Ascending aorta (tissue), 2 donors: ENCODE results near the gene CYB561D2. TPM values are rescaled to one million over a fixed set of nuclear protein-coding genes. Genes with fewer than 3 reads are reported as not detected.
A peak's percentile ranks its signal among the peaks of the same experiment; 100 is the strongest.

Source experiments
- DNase-seq, 2 donors: peaks; one replicate each; pipeline ENCODE4 v3.0.0-alpha.2; 2019; ENCODE audit warnings: low spot score in 2 of 2
- H3K27ac ChIP-seq, 2 donors: fragments of 200-600 bp; sonication (generic); one replicate each; pipeline ENCODE4 v1.5.1; 2016 to 2017; ENCODE audit warnings: mild to moderate bottlenecking in 1 of 2
- H3K27me3 ChIP-seq: fragments of 200-600 bp; sonication (generic); one replicate; pipeline ENCODE4 v1.5.1; 2017
- H3K36me3 ChIP-seq, 2 donors: fragments of 200-600 bp; sonication (generic); one replicate each; pipeline ENCODE4 v1.5.1; 2016
- H3K4me1 ChIP-seq, 2 donors: fragments of 200-600 bp; sonication (generic); one replicate each; pipeline ENCODE4 v1.5.1; 2016 to 2017; ENCODE audit warnings: mild to moderate bottlenecking in 1 of 2
- H3K4me3 ChIP-seq, 2 donors: fragments of 200-600 bp; sonication (generic); one replicate each; pipeline ENCODE4 v1.5.1; 2016 to 2017; ENCODE audit warnings: mild to moderate bottlenecking in 1 of 2
- H3K9me3 ChIP-seq, 2 donors: fragments of 200-600 bp; sonication (generic); one replicate each; pipeline ENCODE4 v1.5.1; 2016
- intact Hi-C: fragments of 100-400 bp; cut with DNase I; formaldehyde crosslinking; loops from one replicate; pipeline ENCODE4 v1.15.1; 2023
- total RNA-seq: library from RNA; depleted of rRNA; stranded (reverse); fragments of >200 nt; gene quantifications from one replicate; pipeline ENCODE4 v1.1.0, GENCODE V29; 2016
- TF ChIP-seq, protein P1 (sequence below), 3 experiments: fragments of 200-600 bp in 2 of 3; fragments of 450-650 bp in 1 of 3; sonication (generic) in 2 of 3; IDR thresholded peaks; one replicate each; pipeline ENCODE4 v1.5.1; 2016 to 2019; ENCODE audit warnings: antibody characterized with exemption in 3 of 3, mild to moderate bottlenecking in 1 of 3, moderate library complexity in 1 of 3

The CYB561D2 gene
- total RNA-seq, 1 donor from 2014 or later, result 20.2 TPM

DNA sequence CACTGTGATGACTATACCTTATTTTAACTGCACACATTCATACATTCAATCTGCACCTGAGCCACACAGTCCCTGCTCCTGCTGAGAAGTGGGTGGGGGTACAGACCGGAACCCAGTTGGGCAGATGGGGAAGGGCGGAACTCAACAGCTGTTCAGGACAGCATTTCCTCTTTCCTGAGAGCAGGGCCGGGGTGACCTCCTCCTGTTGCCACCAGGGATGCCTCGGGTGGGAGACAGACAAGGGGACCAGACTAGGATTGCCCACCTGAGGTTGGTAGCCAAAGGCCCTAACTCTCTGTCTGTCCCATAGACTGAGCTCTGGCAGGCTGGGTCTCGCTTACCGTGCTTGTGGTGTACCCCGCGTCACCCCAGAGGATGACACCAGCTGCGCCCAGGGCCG lies 32.0 kb upstream of the CYB561D2 start:
- peak overlapping the region in 1 of 2 donors; percentile 21 for H3K4me3 ChIP-seq

DNA sequence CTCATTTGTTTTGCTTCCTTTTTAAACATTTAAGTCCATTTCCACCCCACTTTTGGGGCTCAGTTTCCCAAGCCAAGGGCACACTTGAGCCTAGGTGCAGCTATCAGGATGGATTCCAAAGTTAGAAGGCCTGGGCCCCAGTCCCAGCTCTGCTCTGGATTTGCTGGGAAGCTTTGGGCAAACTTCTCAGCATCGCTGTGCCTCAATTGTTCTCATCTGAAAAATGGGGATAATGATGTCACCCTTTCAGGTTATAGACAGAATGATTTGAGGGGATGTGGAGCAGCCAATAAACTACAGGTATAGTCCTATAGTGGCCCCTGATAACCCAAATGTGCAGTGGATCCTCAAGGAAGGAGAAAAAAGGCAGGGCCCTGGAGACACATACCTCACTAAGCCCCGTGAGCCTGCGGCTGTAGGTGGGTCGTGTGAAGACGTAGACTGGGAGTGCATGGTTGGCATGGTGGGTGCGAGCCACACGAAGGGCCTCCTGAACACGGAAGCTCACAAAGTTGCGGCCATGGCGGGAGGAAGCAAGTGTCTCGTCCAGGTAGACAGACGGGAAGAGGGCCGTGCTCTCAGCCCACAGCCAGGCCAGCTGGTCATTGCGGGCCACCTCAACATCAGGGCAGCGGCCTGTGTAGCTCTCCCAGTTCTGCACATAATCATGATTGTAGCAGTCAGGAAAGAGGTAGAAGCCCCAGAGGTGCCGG lies 31.3 kb upstream of the CYB561D2 start:
- Histone ChIP-seq H3K27ac (peak overlapping the region in 1 of 2 donors; percentile 19), H3K4me3 (peak overlapping the region in 1 of 2 donors; percentile 66), H3K27me3 (no peaks in the 10 kb centered on the region), H3K36me3 (peaks cover 0 to 21% of the 10 kb centered on the region in 2 donors), H3K4me1 (peaks cover 8 to 28% of the 10 kb centered on the region in 2 donors), H3K9me3 (no peaks in the 10 kb centered on the region)
- TF ChIP-seq, protein P1, sequence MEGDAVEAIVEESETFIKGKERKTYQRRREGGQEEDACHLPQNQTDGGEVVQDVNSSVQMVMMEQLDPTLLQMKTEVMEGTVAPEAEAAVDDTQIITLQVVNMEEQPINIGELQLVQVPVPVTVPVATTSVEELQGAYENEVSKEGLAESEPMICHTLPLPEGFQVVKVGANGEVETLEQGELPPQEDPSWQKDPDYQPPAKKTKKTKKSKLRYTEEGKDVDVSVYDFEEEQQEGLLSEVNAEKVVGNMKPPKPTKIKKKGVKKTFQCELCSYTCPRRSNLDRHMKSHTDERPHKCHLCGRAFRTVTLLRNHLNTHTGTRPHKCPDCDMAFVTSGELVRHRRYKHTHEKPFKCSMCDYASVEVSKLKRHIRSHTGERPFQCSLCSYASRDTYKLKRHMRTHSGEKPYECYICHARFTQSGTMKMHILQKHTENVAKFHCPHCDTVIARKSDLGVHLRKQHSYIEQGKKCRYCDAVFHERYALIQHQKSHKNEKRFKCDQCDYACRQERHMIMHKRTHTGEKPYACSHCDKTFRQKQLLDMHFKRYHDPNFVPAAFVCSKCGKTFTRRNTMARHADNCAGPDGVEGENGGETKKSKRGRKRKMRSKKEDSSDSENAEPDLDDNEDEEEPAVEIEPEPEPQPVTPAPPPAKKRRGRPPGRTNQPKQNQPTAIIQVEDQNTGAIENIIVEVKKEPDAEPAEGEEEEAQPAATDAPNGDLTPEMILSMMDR (IDR thresholded peaks at IDR 0.05), result no peak
- no peak for DNase-seq
- intact Hi-C loops, result no loop called here

More for the DNA sequence above, 32.0 kb upstream of the CYB561D2 start:
- H3K27me3 ChIP-seq, result no peaks in the 10 kb centered on the region
- peaks cover 8 to 28% of the 10 kb centered on the region in 2 donors for H3K4me1 ChIP-seq
- TF ChIP-seq, protein P1 (IDR thresholded peaks at IDR 0.05), result no peak
- H3K27ac ChIP-seq, result peak overlapping the region in 1 of 2 donors; percentile 19
- H3K36me3 ChIP-seq, result peaks cover 0 to 21% of the 10 kb centered on the region in 2 donors
- no peaks in the 10 kb centered on the region for H3K9me3 ChIP-seq
- intact Hi-C loops, result no loop called here
- no peak for DNase-seq

DNA sequence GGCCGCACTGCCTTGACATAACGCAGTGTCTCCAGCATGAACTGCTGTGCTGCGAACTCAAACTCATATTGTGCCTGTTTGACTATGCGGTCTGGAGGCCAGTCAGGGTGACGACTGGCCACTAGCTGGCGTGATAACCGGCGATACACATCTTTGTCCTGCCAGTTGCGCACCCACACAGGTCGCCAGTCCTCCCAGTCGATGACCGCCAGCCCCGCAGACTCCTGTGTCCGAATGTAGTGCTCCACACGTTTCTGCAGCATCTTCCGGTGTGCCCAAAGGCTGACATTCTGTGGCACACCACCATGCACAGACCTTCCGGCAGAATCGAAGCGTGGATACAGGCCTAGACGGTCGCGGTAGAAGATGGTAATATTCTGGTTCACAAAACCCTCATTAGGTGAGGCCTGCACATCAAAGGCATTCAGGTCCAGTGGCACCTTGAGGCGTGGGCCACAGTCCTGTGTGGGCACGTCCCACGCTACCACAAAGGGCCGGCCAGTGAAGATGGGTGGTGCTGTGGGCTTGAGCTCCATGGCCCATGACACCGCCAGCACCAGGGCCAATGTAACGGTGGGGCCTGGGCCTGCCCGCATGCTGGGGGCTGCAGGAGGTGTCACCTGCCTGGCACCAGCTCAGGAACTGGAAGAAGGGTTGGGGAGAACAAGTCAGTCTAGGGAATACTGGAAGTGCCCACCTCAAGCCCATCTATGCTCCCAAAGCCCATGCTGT lies 30.6 kb upstream of the CYB561D2 start:
- Histone ChIP-seq H3K27ac (peak overlapping the region; percentile 92 to 93), H3K4me1 (peaks cover 8 to 28% of the 10 kb centered on the region in 2 donors)

DNA sequence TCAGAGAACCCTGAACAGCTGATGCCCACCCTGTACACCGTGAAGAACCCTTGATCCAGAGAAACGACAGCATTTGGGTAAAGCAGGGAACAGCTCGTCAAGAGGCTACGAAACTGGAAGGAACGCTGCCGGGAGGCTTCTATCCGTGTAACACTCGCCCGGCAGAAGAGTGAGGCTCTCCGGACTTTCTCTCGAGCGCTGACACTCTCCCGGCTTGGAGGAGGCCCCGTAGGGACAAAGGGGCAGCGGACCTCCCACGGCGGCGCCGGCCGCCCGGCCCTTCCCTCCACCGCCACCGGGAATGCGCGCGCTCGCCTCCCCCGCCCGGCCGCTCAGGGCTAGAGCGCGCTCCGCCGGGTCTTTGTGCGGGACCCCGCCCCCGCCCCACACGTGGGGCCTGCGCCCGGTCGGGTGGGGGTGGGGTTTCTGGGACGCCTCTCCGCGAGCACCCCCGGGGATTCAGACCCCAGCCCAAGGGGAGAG lies 29.8 kb upstream of the CYB561D2 start:
- intact Hi-C loops, result loop anchor here (1.0 kb wide), 1 partner anchor 22 kb away; the partner anchor contains the start of genes HYAL3 and NAA80
- H3K4me1 ChIP-seq, result peaks cover 8 to 28% of the 10 kb centered on the region in 2 donors

More for the DNA sequence above, 30.6 kb upstream of the CYB561D2 start:
- Histone ChIP-seq H3K36me3 (peaks cover 0 to 24% of the 10 kb centered on the region in 2 donors), H3K27me3 (no peaks in the 10 kb centered on the region), H3K9me3 (no peaks in the 10 kb centered on the region), H3K4me3 (peak overlapping the region; percentile 66 to 81)
- DNase-seq, result no peak
- intact Hi-C loops, result no loop called here
- TF ChIP-seq, protein P1 (IDR thresholded peaks at IDR 0.05), result no peak

More for the DNA sequence above, 29.8 kb upstream of the CYB561D2 start:
- Histone ChIP-seq H3K27me3 (no peaks in the 10 kb centered on the region), H3K27ac (peak overlapping the region; percentile 92 to 93), H3K4me3 (peak overlapping the region; percentile 66 to 81), H3K9me3 (no peaks in the 10 kb centered on the region), H3K36me3 (peaks cover 0 to 31% of the 10 kb centered on the region in 2 donors)
- DNase-seq, result peak in 1 of 2 donors; percentile 86
- TF ChIP-seq, protein P1 (IDR thresholded peaks at IDR 0.05), result peak in 1 of 3 experiments; percentile 5
